Spleen (tissue), 7 donors: ENCODE measurements around the gene FRMD4B.

Experiments used
- POLR2A ChIP-seq, 3 donors: fragments of 450-650 bp; IDR thresholded peaks; one replicate each; pipeline ENCODE4 v1.5.1; 2017; ENCODE audit warnings: antibody characterized with exemption in 3 of 3, mild to moderate bottlenecking in 1 of 3
- POLR2AphosphoS5 ChIP-seq, 3 donors: sonication (generic); formaldehyde crosslinking; IDR thresholded peaks; one replicate each; pipeline ENCODE4 v1.5.1; 2017; ENCODE audit warnings: antibody characterized with exemption in 3 of 3
- TF ChIP-seq, protein P1 (sequence below), 11 experiments: fragments of 200-600 bp in 7 of 11; fragments of 450-650 bp in 4 of 11; sonication (generic) in 4 of 11; IDR thresholded peaks in 8 of 11; conservative IDR thresholded peaks in 3 of 11; 1 replicate in 7 of 11; 2 replicates in 4 of 11; pipeline versions ENCODE4 v1.4.0 to v1.8.0; 2016 to 2021; ENCODE audit warnings: antibody characterized with exemption in 11 of 11, inconsistent platforms in 4 of 11, mild to moderate bottlenecking in 1 of 11
- donor health status: DM: no; HTN: no; CAD: no; lungs with moderate emphysema.
- donor health status: DM: no; HTN: no; CAD: no.
- donor health status: DM: no; HTN: no; CAD: no.

GRCh38 chr3:69189487-69189886, 196.4 kb downstream of the FRMD4B start:
- TF ChIP-seq, protein P1, sequence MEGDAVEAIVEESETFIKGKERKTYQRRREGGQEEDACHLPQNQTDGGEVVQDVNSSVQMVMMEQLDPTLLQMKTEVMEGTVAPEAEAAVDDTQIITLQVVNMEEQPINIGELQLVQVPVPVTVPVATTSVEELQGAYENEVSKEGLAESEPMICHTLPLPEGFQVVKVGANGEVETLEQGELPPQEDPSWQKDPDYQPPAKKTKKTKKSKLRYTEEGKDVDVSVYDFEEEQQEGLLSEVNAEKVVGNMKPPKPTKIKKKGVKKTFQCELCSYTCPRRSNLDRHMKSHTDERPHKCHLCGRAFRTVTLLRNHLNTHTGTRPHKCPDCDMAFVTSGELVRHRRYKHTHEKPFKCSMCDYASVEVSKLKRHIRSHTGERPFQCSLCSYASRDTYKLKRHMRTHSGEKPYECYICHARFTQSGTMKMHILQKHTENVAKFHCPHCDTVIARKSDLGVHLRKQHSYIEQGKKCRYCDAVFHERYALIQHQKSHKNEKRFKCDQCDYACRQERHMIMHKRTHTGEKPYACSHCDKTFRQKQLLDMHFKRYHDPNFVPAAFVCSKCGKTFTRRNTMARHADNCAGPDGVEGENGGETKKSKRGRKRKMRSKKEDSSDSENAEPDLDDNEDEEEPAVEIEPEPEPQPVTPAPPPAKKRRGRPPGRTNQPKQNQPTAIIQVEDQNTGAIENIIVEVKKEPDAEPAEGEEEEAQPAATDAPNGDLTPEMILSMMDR (IDR thresholded peaks at IDR 0.05 in 8 of 11, conservative IDR thresholded peaks at IDR 0.05 in 3 of 11), result no peak
- TF ChIP-seq POLR2A (IDR thresholded peaks at IDR 0.05), result no peak
- TF ChIP-seq POLR2AphosphoS5 (IDR thresholded peaks at IDR 0.05), result no peak
